Measurements from ENCODE around the gene NACC2. TPM values are rescaled to one million over a fixed set of nuclear protein-coding genes. Genes with fewer than 3 reads are reported as not detected.

The NACC2 gene
- 16.2 TPM for polyA plus RNA-seq (2013, experiment 1 of 2)
- 14.8 TPM for polyA plus RNA-seq (2013, experiment 2 of 2)

DNA sequence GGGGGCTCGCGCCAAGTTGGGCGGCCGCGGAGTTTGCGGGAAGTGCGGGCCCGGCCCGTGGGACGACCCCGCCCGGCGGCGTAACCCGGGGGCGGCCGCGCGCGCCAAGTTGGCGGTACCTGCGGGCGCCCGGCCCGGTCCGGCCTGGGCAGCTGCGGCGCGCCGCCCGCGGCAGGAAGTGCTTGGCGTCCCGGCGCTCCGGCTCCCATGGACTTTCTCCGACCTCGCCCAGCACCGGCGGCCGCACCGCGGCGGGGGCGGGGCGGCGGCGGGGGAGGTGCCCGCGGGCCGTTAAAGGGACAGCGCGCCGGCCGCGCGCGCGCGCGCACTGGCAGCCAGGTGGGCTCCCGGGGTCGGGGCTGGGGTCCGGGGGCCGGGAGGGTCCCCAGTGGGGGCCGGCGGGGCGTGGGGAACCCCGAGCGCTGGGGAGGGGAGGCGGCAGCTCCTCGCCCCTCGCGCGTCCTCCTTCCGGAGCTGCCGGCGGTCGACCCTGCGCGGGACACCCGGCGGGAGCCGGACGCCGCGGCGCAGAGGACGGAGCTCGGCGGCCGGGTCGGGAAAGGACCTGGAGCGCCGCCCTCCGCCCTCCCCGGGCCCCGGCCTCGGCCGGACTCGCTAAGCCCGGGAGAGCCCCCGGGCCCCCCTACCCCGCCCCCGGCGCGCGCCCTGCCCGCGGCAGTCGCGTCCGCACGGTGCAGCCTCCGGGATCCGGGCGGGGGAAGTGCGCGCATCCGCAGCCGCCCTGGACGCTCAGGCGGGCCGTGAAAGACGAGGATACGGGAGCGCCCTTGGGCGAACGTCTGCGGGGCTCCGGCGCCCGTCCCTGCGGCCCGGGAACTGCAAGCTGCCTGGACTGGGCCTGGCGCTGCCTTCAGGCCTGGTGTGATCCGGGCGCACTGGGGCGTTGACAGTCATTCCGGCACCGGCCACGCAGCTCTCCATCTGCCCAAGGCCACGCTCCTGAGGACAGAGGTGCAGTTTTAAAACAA is at the start of gene NACC2:
NACC2 (minus strand) TSS at position 220 of the 989 bp plus-strand sequence. CDS start 44,768 bp downstream, outside the sequence.
- no peaks in the 10 kb centered on the region for H3K9me3 ChIP-seq (ENCODE audit: control insufficient read depth, low read length)
- 3 to 5% methylated on average over 71 to 110 of the region's 143 CpGs for WGBS, 2 experiments (ENCODE audit: insufficient coverage in 2 of 2)
- H3K4me1 ChIP-seq (ENCODE audit: control insufficient read depth, insufficient read depth, low read length, poor library complexity, severe bottlenecking): peaks cover 39% of the 10 kb centered on the region
- H3K36me3 ChIP-seq (ENCODE audit: control insufficient read depth, insufficient read depth, low read length): no peaks in the 10 kb centered on the region
- H3K4me3 ChIP-seq (ENCODE audit: extremely low read depth, insufficient read depth, low read length, poor library complexity, severe bottlenecking): peak within 1 kb of the TSS; percentile 62
- no peak within 1 kb of the TSS for H3K27ac ChIP-seq (ENCODE audit: low read depth, low read length, severe bottlenecking)

GRCh38 chr9:136144450-136144849 is 49.4 kb upstream of the NACC2 start:
- no peak overlapping the region for H3K27ac ChIP-seq (ENCODE audit: low read depth, low read length, severe bottlenecking)
- WGBS, 2 experiments (ENCODE audit: insufficient coverage in 2 of 2): 89 to 94% methylated on average over 10 to 11 of the region's 11 CpGs
- H3K36me3 ChIP-seq (ENCODE audit: control insufficient read depth, insufficient read depth, low read length): no peaks in the 10 kb centered on the region
- H3K9me3 ChIP-seq (ENCODE audit: control insufficient read depth, low read length): no peaks in the 10 kb centered on the region
- peaks cover 4% of the 10 kb centered on the region for H3K4me1 ChIP-seq (ENCODE audit: control insufficient read depth, insufficient read depth, low read length, poor library complexity, severe bottlenecking)
- no peak overlapping the region for H3K4me3 ChIP-seq (ENCODE audit: extremely low read depth, insufficient read depth, low read length, poor library complexity, severe bottlenecking)

GRCh38 chr9:136143215-136144001 is 48.3 kb upstream of the NACC2 start:
- Histone ChIP-seq H3K27ac (ENCODE audit: low read depth, low read length, severe bottlenecking) (no peak overlapping the region), H3K4me1 (ENCODE audit: control insufficient read depth, insufficient read depth, low read length, poor library complexity, severe bottlenecking) (peaks cover 4% of the 10 kb centered on the region), H3K9me3 (ENCODE audit: control insufficient read depth, low read length) (no peaks in the 10 kb centered on the region), H3K36me3 (ENCODE audit: control insufficient read depth, insufficient read depth, low read length) (no peaks in the 10 kb centered on the region), H3K4me3 (ENCODE audit: extremely low read depth, insufficient read depth, low read length, poor library complexity, severe bottlenecking) (no peak overlapping the region)
- WGBS, 2 experiments (ENCODE audit: insufficient coverage in 2 of 2): 65 to 89% methylated on average over 4 to 12 of the region's 16 CpGs

GRCh38 chr9:136142859-136143214 is 47.7 kb upstream of the NACC2 start:
- H3K27ac ChIP-seq (ENCODE audit: low read depth, low read length, severe bottlenecking): no peak overlapping the region
- no peaks in the 10 kb centered on the region for H3K9me3 ChIP-seq (ENCODE audit: control insufficient read depth, low read length)
- peaks cover 4% of the 10 kb centered on the region for H3K4me1 ChIP-seq (ENCODE audit: control insufficient read depth, insufficient read depth, low read length, poor library complexity, severe bottlenecking)
- WGBS, 2 experiments (ENCODE audit: insufficient coverage in 2 of 2): 53 to 56% methylated on average over 9 to 12 of the region's 13 CpGs
- H3K36me3 ChIP-seq (ENCODE audit: control insufficient read depth, insufficient read depth, low read length): no peaks in the 10 kb centered on the region
- H3K4me3 ChIP-seq (ENCODE audit: extremely low read depth, insufficient read depth, low read length, poor library complexity, severe bottlenecking): no peak overlapping the region

- Histone ChIP-seq H3K36me3 (ENCODE audit: control insufficient read depth, insufficient read depth, low read length) (no peaks in the 10 kb centered on the region), H3K4me3 (ENCODE audit: extremely low read depth, insufficient read depth, low read length, poor library complexity, severe bottlenecking) (no peak overlapping the region), H3K9me3 (ENCODE audit: control insufficient read depth, low read length) (no peaks in the 10 kb centered on the region), H3K27ac (ENCODE audit: low read depth, low read length, severe bottlenecking) (no peak overlapping the region), H3K4me1 (ENCODE audit: control insufficient read depth, insufficient read depth, low read length, poor library complexity, severe bottlenecking) (peaks cover 4% of the 10 kb centered on the region)
- 56 to 88% methylated on average over 4 of the region's 6 CpGs for WGBS, 2 experiments (ENCODE audit: insufficient coverage in 2 of 2)
These were observed 47.3 kb upstream of the NACC2 start for GRCh38 chr9:136142414-136142796.

- H3K27ac ChIP-seq (ENCODE audit: low read depth, low read length, severe bottlenecking): no peak overlapping the region
- H3K4me3 ChIP-seq (ENCODE audit: extremely low read depth, insufficient read depth, low read length, poor library complexity, severe bottlenecking): no peak overlapping the region
- no peaks in the 10 kb centered on the region for H3K36me3 ChIP-seq (ENCODE audit: control insufficient read depth, insufficient read depth, low read length)
- WGBS, 2 experiments (ENCODE audit: insufficient coverage in 2 of 2): 86 to 93% methylated on average over 15 to 19 of the region's 19 CpGs
- H3K4me1 ChIP-seq (ENCODE audit: control insufficient read depth, insufficient read depth, low read length, poor library complexity, severe bottlenecking): peaks cover 4% of the 10 kb centered on the region
- no peaks in the 10 kb centered on the region for H3K9me3 ChIP-seq (ENCODE audit: control insufficient read depth, low read length)
These were observed 46.8 kb upstream of the NACC2 start for GRCh38 chr9:136141682-136142413.

DNA sequence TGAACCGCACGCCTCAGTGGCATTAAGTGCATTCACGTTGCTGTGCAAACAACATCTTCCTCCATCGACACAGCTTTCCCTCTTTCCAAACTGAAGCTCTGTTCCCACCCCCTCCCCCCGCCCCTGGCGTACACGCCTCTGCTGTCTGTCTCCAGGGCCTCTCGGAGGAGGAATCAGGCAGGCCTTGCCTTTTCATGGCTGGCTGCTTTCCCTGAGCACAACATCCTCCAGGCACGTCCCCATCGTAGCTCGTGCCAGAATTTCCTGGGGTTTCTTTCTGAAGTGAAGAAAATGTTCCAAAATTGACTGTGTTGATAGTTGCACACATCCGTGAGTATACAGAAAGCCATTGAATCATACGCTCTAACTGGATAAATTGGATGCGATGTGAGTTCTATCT is 45.9 kb upstream of the NACC2 start:
- H3K36me3 ChIP-seq (ENCODE audit: control insufficient read depth, insufficient read depth, low read length): no peaks in the 10 kb centered on the region
- WGBS, 2 experiments (ENCODE audit: insufficient coverage in 2 of 2): 69 to 86% methylated on average over 2 to 10 of the region's 14 CpGs
- no peak overlapping the region for H3K27ac ChIP-seq (ENCODE audit: low read depth, low read length, severe bottlenecking)
- peaks cover 4% of the 10 kb centered on the region for H3K4me1 ChIP-seq (ENCODE audit: control insufficient read depth, insufficient read depth, low read length, poor library complexity, severe bottlenecking)
- no peak overlapping the region for H3K4me3 ChIP-seq (ENCODE audit: extremely low read depth, insufficient read depth, low read length, poor library complexity, severe bottlenecking)
- no peaks in the 10 kb centered on the region for H3K9me3 ChIP-seq (ENCODE audit: control insufficient read depth, low read length)

GRCh38 chr9:136140046-136140445 is 45.0 kb upstream of the NACC2 start:
- no peaks in the 10 kb centered on the region for H3K36me3 ChIP-seq (ENCODE audit: control insufficient read depth, insufficient read depth, low read length)
- peaks cover 4% of the 10 kb centered on the region for H3K4me1 ChIP-seq (ENCODE audit: control insufficient read depth, insufficient read depth, low read length, poor library complexity, severe bottlenecking)
- 98 to 100% methylated on average over 2 to 4 of the region's 5 CpGs for WGBS, 2 experiments (ENCODE audit: insufficient coverage in 2 of 2)
- H3K9me3 ChIP-seq (ENCODE audit: control insufficient read depth, low read length): no peaks in the 10 kb centered on the region
- H3K27ac ChIP-seq (ENCODE audit: low read depth, low read length, severe bottlenecking): no peak overlapping the region
- H3K4me3 ChIP-seq (ENCODE audit: extremely low read depth, insufficient read depth, low read length, poor library complexity, severe bottlenecking): no peak overlapping the region

GRCh38 chr9:136138566-136138965 is 43.5 kb upstream of the NACC2 start:
- Histone ChIP-seq H3K9me3 (ENCODE audit: control insufficient read depth, low read length) (no peaks in the 10 kb centered on the region), H3K27ac (ENCODE audit: low read depth, low read length, severe bottlenecking) (no peak overlapping the region), H3K4me1 (ENCODE audit: control insufficient read depth, insufficient read depth, low read length, poor library complexity, severe bottlenecking) (peaks cover 4% of the 10 kb centered on the region), H3K4me3 (ENCODE audit: extremely low read depth, insufficient read depth, low read length, poor library complexity, severe bottlenecking) (no peak overlapping the region), H3K36me3 (ENCODE audit: control insufficient read depth, insufficient read depth, low read length) (no peaks in the 10 kb centered on the region)
- WGBS, 2 experiments (ENCODE audit: insufficient coverage in 2 of 2): 17 to 19% methylated on average over 7 to 9 of the region's 9 CpGs

All from mesodermal cell (in vitro differentiated cells).